ENCODE measurements around the gene FBXO36.
"Not testable (repeated sequence)": the region's sequence is repeated elsewhere in the genome, so short reads cannot be mapped to it uniquely, and the experiment has no call there.

Gene FBXO36

GRCh38 chr2:229910832-229911412 is 11.4 kb upstream of the FBXO36 start:
- DNase-seq (ENCODE audit: low spot score), result peak; percentile 16

GRCh38 chr2:229914171-229914570 is 8.1 kb upstream of the FBXO36 start:
- peak; percentile 26 for DNase-seq (ENCODE audit: low spot score)

GRCh38 chr2:229917793-229918192 is 4.5 kb upstream of the FBXO36 start:
- no peak for DNase-seq (ENCODE audit: low spot score)

- DNase-seq (ENCODE audit: low spot score), result peak; percentile 26
These were observed 2.2 kb upstream of the FBXO36 start for GRCh38 chr2:229920011-229920641.

- peak; percentile 86 for DNase-seq (ENCODE audit: low spot score)
These were observed 1.0 kb upstream of the FBXO36 start for GRCh38 chr2:229921101-229921891.

GRCh38 chr2:229921892-229922448 is 333 bp upstream of the FBXO36 start, which contains the start of gene TRIP12:
Gene TRIP12 (minus strand): TSS chr2:229922009. CDS start chr2:229880079, 41,930 bp downstream.
- DNase-seq (ENCODE audit: low spot score), result peak; percentile 96

GRCh38 chr2:229924541-229924940 is 2.2 kb downstream of the FBXO36 start:
- not testable (repeated sequence) for DNase-seq (ENCODE audit: low spot score)

- DNase-seq (ENCODE audit: low spot score), result no peak
These were observed 2.9 kb downstream of the FBXO36 start for GRCh38 chr2:229925201-229925600.

GRCh38 chr2:229927817-229928321 is 5.6 kb downstream of the FBXO36 start:
- DNase-seq (ENCODE audit: low spot score), result peak; percentile 54

- no peak for DNase-seq (ENCODE audit: low spot score)
These were observed 8.4 kb downstream of the FBXO36 start for GRCh38 chr2:229930656-229931055.

- no peak for DNase-seq (ENCODE audit: low spot score)
These were observed 8.9 kb downstream of the FBXO36 start for GRCh38 chr2:229931241-229931640.

GRCh38 chr2:229937537-229937936 is 15.2 kb downstream of the FBXO36 start:
- DNase-seq (ENCODE audit: low spot score), result no peak

- DNase-seq (ENCODE audit: low spot score), result no peak
These were observed 20.4 kb downstream of the FBXO36 start for GRCh38 chr2:229942671-229943070.

- DNase-seq (ENCODE audit: low spot score), result no peak
These were observed 20.9 kb downstream of the FBXO36 start for GRCh38 chr2:229943171-229943570.

GRCh38 chr2:229943770-229944449 is 21.6 kb downstream of the FBXO36 start:
- DNase-seq (ENCODE audit: low spot score), result no peak

- DNase-seq (ENCODE audit: low spot score), result no peak
These were observed 23.7 kb downstream of the FBXO36 start for GRCh38 chr2:229945975-229946374.

- no peak for DNase-seq (ENCODE audit: low spot score)
These were observed 25.2 kb downstream of the FBXO36 start for GRCh38 chr2:229947544-229947943.

- DNase-seq (ENCODE audit: low spot score), result no peak
These were observed 30.0 kb downstream of the FBXO36 start for GRCh38 chr2:229952256-229952835.

GRCh38 chr2:229955663-229956062 is 33.4 kb downstream of the FBXO36 start:
- no peak for DNase-seq (ENCODE audit: low spot score)

GRCh38 chr2:229956491-229956890 is 34.2 kb downstream of the FBXO36 start:
- no peak for DNase-seq (ENCODE audit: low spot score)

GRCh38 chr2:229963596-229963995 is 41.3 kb downstream of the FBXO36 start:
- not testable (repeated sequence) for DNase-seq (ENCODE audit: low spot score)

GRCh38 chr2:229969921-229970320 is 47.6 kb downstream of the FBXO36 start:
- no peak for DNase-seq (ENCODE audit: low spot score)

Data from GM03348 (cell line).